Measurements from ENCODE around the gene TAF12.
"Not testable (repeated sequence)": the region's sequence is repeated elsewhere in the genome, so short reads cannot be mapped to it uniquely, and the experiment has no call there.

The TAF12 gene

DNA sequence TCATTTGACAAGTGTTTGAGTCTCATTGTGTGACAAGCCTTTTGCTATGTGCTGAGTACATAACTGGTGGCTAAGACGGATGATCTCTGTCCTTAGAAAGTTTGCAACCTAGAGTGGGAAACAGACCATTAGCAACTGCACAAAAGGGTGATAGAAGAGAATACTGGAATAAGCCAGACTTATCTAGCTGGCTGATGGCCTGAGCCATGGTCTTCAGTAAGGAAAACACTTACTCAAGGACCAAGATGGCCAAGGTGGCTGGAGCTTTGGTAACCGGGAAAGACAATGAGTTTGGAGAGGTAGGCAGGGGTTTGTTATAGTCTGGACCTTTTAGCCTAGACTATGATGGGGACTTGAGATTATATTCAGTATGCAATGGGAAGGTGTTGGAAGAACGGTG is 1.6 kb upstream of the TAF12 start:
- no peak for DNase-seq

- DNase-seq: peak; percentile 18
Observed at GRCh38 chr1:28642056-28642846, 616 bp downstream of the TAF12 start.

GRCh38 chr1:28640766-28641165 is 2.1 kb downstream of the TAF12 start:
- no peak for DNase-seq

GRCh38 chr1:28632560-28632959 is 10.3 kb downstream of the TAF12 start:
- DNase-seq: no peak

DNA sequence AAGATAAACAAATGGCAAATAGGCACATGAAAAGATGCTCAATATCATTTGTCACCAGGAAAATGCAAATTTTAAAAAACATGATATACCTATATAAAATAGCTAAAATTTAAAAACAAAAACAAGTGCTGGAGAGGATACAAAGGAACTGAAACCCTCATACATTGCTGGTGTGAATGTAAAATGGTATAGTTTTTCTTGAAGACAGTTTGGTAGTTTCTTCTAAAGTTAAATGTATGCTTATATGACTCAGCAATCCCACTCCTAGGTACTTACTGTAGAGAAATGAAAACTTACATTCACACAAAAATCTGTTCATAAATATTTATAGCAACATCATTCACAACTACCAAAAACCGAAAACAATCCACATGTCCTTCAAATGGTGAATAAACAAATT is 11.2 kb downstream of the TAF12 start:
- no peak for DNase-seq

- no peak for DNase-seq
Observed at GRCh38 chr1:28613175-28613574, 29.7 kb downstream of the TAF12 start.

DNA sequence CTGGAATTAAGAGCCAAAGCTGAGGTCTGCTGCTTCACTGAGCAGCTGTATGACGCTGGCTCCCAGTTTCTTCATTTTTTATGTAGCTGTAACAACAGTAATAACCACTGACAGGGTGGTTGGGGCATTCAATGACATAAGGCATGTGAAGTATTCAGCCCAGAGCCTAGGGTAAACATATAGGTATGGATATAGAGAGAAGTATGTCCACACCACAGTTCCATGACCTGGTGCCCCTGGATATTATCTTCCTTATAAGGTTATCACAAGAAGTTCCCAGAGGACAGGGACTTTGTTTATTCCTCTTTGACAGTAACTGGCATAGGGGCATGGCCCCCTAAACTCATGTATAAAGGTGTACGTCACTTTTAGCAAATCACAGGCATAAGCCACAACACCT is 36.1 kb downstream of the TAF12 start:
- DNase-seq: no peak

DNA sequence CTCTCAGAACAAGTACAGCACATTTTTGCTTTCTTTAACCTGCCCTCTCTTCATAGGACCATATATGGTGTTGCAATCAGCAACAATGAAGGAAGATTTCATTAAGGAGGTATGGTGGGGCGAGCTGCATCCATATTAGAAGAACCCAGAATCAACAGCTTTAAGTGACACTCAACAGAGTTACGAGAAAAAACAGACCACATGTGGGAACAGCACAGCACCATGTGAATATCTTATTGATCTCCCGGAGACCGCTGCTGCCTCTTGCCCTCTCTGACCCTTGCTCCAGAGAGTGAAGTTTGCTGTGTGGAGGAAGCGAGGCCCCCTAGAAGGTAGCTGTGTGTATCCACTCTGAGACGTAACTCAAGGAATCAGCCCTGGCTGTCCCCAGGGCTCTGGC is 37.9 kb downstream of the TAF12 start:
- DNase-seq: no peak

DNA sequence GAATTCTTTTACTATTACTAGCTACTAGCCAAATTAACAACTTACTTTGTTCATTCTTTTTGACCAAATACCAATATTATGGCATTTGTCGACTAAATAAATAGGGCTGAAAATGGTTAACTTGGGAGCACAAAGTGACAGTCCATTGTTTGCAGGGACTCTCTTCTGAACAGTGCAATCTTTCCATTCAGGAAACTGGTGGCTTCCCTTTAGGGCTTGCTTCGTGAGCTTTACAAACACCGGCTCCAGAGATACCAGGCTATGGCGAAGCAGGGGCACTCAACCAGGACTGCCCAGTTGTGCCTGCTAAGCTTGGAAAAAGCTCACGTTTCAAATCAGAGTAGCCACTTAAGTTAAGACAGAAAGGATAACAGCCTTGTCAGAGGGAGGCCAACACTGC is 38.5 kb downstream of the TAF12 start:
- no peak for DNase-seq

DNA sequence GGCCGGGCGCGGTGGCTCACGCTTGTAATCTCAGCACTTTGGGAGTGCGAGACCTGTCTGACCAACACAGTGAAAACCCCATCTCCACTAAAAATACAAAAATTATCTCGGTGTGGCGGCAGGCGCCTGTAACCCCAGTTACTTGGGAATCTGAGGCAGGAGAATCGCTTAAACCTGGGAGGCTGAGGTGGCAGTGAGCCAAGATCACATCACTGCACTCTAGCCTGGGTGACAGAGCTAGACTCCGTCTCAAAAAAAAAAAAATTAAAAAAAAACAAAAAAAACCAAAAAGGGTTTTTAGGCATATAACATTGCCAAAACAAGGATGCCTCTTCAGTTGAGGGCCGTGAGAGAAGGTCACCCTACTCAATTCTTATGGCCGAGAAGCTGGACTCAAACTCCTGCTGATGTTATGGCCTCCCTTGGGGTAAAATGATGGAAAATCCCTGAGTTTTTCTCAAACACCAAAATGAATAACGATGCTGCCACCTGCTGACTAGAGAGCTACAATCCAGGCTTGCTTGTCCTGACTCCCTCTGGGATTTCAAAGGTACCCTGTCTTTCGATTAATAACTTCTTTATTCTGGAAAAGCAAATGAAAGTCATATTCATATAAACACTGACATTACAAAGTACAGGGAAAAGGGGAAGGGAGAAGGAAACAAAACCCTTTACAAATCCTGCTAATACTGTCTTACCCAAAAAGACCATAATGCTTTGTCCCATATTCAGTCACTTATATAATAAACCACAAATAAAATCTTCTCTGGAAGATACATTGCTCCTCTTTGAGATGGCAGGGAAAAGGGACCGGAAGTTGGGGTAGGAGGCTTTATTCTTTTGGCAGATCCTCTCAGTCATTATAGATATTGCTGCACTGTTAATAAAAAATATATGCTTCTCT is 40.1 kb downstream of the TAF12 start:
- peak; percentile 40 for DNase-seq

- DNase-seq: no peak
Observed at GRCh38 chr1:28601696-28602095, 41.2 kb downstream of the TAF12 start.

DNA sequence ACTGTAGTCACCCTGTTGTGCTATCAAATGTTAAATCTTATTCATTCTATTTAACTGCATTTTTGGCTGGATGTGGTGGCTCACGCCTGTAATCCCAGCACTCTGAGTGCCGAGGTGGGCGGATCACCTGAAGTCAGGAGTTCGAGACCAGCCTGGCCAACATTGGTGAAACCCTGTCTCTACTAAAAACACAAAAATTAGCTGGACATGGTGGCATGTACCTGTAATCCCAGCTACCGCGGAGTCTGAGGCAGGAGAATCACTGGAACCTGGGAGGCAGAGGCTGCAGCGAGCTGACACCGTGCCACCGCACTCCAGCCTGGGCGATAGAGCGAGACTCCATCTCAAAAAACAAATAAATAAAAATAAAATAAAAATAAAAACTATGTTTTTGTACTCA is 46.6 kb downstream of the TAF12 start:
- DNase-seq: not testable (repeated sequence)

- DNase-seq: no peak
Observed at GRCh38 chr1:28595412-28596191, 47.3 kb downstream of the TAF12 start.

DNA sequence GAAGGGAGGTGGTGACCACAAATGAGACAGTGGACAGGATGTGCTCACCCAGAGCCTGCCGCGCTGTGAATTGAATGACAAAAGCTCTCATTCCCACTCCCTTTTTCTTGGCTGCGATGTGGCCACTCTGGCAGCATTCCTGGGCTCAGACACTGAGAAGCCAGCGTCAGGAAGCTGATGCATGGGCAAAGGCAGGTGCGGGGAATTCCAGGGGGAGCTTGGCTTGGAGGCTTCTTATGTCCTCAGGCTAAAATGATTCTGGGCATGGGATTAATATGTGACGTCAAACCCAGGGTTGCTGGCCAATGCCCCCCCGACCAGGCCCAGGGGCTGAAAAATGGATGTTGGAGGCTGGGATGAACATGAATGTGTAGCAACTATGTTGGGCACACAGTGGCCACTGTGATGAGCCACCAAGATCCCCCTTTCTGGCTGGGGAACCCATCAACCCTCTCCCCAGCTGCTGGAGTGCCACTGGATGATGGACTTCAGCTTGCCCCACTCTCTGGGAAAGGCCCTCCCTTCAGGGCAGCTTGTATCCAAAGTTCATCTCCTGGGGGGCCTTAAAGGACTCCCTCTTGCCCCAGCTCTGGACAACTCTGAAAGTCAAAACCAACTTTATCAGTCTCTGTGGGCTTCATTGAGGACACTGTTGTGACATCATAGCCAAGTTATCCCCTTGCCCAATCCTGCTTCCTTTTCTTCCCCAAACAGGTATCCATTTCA is 48.0 kb downstream of the TAF12 start:
- not testable (repeated sequence) for DNase-seq

DNA sequence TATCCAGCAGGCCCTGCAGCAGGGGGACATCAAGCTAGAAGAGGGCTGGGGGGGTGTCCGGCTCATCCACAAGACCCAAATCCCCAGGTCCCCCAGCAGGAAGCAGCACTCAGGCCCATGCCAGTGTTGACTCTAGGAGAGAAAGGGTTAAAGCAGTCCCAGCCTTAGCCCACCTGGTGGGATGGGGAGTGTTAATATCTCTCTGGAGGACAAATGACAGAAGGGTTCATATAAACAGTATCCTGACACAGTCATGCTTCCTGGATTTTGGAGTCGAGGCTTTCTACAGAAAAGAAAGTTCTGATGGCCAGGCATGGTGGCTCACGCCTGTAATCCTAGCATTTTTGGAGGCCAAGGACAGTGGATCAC is 48.9 kb downstream of the TAF12 start:
- not testable (repeated sequence) for DNase-seq

DNA sequence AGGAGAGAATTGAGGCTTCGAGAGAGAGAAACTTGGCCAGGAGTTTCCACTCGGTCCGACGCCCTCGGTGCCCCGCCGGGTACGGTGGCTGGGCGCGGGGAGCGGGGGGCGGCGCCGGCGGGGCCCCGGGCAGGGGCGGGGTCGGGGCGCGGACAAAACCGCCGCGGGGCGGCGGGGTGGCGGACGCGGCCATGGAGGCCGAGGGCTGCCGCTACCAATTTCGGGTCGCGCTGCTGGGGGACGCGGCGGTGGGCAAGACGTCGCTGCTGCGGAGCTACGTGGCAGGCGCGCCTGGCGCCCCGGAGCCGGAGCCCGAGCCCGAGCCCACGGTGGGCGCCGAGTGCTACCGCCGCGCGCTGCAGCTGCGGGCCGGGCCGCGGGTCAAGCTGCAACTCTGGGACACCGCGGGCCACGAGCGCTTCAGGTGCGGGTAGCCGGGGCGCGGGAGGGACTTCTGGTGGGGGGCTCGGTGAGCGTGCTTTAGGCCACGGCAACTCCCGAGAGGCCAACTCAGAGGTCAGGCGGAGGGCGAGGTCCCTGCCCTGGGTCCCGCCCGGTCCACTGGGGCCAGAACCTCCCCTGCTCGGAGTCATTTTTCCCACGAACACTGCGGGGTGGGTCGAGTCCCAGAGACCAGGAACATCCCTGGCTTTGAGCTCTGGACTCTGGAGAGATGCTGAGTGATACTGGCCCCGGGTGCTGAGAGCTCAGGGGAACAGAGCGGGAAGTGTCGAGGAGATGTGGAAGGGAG is 50.4 kb downstream of the TAF12 start:
- DNase-seq: no peak

DNA sequence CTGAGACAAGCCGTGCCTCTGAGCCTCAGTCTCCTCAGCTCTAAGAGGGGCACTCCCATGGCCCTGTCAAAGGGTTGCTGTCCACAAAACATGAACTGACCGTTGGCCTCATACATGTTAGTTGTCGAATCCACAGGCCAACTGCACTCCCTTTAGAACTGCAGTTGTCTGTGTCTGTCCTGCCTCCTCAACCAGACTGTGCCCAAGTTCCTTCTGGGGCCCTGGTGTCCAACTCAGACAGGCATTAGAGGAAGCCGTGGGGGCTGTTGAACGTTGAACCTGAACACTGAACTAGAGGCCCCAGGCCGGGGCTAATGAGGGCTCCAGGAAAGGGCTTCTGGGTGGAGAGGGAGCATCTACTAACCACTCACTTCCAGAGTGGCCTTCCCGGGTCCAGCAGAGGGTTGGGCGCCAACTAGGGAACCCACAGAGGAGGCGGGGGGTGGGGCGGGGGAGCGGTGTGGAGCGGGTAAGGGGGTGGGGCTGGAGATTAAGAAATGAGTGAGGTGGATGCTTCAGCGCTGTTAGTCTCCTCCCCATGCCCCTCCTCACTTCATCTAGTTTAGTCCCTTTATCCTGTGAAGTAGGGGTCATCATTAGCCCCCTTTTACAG is 51.1 kb downstream of the TAF12 start, which contains the start of gene RAB42:
RAB42 (plus strand) TSS at position 558 of the 613 bp plus-strand sequence. CDS start 247 bp downstream, outside the sequence.
- no peak for DNase-seq

GRCh38 chr1:28586585-28587391 is 56.1 kb downstream of the TAF12 start:
- DNase-seq: not testable (repeated sequence)

GRCh38 chr1:28582248-28582615 is 60.6 kb downstream of the TAF12 start:
- no peak for DNase-seq

DNA sequence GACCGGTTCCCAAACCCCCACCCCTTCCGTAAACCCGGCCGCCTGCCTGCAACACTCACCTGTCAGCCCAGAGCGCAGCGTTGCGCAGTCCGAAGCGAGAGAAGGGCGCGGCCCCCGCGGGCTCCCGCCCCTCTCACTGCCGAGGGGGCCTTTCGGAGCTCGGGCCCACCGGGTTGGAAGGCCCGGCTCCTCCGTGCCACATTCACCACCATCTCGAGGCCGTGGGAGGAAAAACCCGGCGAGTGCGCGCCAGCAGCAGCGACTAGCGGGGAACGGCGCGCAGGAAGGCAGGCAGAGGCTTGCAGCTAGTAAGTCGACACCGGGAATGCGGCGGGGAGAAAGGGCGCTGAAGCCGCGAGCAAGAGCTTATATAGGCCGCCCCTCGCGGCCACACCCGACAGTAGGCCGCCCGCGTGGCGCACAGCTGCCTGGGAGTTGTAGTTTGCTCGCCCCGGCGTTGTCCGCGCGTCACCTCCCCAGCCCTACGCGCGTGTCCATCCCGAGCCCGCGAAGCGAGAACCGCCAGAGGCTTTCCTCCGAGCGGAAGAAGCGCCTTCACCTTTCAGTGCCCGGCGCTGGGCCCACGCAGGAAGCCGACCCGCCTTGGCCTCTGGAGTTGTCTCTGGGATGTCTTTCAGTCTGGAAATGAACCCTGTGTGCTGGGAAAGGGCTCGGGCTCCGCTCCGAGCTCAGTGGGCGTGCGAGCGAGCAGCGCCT is 61.2 kb downstream of the TAF12 start:
- peak; percentile 94 for DNase-seq

Measured in DMS79 treated with DMSO at 0.1 percent for 48 hours (cell line).